Frontal cortex (tissue), 1 donor: Measurements from ENCODE around the gene GLG1. TPM values are rescaled to one million over a fixed set of nuclear protein-coding genes. Genes with fewer than 3 reads are reported as not detected.

Experiments used
- small RNA-seq: library from RNA; depleted of rRNA; stranded (forward); fragments of <200 nt; gene quantifications from one replicate; pipeline ENCODE3, GENCODE V24; 2014
- total RNA-seq: library from RNA; depleted of rRNA; stranded (reverse); fragments of >200 nt; gene quantifications from one replicate; pipeline ENCODE4 v1.2.3, GENCODE V29; 2014

GLG1 gene
- total RNA-seq, 1 donor from 2014 or later: 64.8 TPM

Small RNAs within 50 kb of the gene (small RNA-seq; reads per million reads assigned to genes)
- gene RF00019: not detected
- not detected for gene RNU6-237P

Other genes starting within 250 kb of the GLG1 start
- 0.41 TPM for gene NPIPB15, start 230.8 kb downstream of the GLG1 start, total RNA-seq
- 0.82 TPM for gene CLEC18B, start 185.6 kb downstream of the GLG1 start, total RNA-seq
- gene RFWD3, start 59.8 kb upstream of the GLG1 start, total RNA-seq: 9.8 TPM
- 0.82 TPM for gene MLKL, start 93.7 kb upstream of the GLG1 start, total RNA-seq
- gene FA2H, start 167.7 kb upstream of the GLG1 start, total RNA-seq: 0.41 TPM